HG03159 (cell line): ENCODE measurements around the gene MAPRE3.

Experiments used
- ATAC-seq: cut with Tn5 transposase; IDR thresholded peaks from one replicate; pipeline ENCODE4 v1.9.1; 2021; ENCODE audit warnings: mild to moderate bottlenecking, moderate library complexity; ENCODE audit not compliant: unreplicated experiment

The MAPRE3 gene

DNA sequence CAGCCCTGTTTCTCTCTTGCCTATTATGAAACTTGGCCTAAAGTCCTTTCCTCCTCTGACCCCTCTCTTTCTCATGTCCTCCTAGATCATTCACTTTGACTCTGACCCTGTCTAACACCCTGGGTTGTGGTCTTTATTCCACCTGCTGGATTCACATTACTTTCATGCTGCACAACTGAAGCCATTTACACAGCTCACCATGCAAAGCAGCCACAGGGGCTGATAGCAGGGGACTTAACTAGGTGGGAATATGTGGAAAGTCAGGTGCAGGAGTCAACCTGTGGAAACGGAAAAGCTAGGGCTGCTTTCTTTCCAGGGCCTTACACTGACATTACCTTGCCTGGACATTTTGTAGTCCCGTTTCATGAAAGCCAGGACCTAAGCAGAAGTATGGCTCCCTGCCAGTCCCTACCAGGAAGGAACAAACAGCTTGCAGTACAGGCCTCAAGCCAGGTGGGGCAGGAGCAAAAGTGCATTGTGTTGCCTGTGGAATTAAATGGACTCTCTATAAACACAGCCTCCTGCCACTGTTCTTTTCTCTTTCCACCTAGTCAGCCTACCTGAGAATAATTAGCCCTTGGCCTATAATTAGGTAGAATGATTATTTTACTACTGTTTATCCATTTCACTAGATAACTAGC, 11.8 kb downstream of the MAPRE3 start:
- ATAC-seq: no peak

DNA sequence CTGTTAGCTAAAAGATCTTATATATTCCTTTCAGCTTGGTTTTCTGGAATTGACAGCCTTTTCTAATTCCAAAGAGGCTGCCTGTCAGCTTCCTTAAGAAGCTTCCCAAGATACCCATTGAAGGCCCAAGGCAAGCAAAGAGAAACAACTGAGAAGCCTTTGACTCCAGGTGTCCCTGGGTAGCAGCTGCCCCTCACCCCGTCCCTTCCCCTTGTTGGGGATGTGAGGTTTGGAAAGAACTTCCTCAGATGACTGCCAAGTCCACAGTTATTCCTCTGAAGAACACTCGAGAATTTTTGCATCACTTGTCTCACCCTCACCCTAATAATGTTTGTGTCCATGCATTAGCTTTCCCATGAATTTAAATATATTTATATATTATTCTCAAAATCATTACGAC, 13.3 kb downstream of the MAPRE3 start:
- ATAC-seq: no peak

DNA sequence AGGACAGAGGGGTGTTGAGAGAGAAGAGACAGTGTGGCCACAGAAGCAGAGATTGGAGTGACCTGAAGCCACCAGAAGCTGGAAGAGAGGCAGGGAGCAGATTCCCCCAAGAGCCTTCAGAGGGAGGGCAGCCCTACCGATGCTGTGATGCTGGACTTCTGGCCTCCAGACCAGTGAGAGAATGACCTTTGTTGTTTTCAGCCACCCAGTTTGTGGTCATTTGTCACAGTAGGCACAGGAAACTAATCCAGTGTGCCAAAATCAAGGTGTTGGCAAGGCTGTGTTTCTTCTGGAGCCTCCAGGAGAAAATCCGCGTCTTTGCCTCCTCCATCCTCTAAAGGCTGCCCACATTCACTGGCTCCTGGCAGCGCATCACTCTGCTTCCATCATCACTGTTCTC, 15.4 kb downstream of the MAPRE3 start:
- ATAC-seq: no peak

DNA sequence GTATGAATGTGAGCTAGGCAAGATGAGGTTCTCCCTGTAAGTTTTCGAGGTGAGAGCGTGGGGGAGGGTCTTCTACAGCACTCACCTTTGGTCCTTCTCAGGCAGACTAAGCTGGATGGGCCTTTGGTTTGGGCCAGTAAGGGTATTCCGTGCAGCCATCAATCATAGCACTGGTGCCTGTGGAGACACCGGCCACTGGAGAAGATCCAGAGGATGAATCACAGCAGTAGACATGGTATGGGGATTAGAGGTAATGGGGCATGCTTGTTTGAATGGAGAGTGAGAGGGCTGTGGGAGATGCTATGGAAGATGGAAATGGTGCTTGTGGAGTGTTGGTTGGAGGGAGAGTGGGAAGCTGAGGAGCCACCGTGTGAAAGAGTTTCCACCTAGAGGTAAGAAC, 16.1 kb downstream of the MAPRE3 start:
- ATAC-seq: no peak

DNA sequence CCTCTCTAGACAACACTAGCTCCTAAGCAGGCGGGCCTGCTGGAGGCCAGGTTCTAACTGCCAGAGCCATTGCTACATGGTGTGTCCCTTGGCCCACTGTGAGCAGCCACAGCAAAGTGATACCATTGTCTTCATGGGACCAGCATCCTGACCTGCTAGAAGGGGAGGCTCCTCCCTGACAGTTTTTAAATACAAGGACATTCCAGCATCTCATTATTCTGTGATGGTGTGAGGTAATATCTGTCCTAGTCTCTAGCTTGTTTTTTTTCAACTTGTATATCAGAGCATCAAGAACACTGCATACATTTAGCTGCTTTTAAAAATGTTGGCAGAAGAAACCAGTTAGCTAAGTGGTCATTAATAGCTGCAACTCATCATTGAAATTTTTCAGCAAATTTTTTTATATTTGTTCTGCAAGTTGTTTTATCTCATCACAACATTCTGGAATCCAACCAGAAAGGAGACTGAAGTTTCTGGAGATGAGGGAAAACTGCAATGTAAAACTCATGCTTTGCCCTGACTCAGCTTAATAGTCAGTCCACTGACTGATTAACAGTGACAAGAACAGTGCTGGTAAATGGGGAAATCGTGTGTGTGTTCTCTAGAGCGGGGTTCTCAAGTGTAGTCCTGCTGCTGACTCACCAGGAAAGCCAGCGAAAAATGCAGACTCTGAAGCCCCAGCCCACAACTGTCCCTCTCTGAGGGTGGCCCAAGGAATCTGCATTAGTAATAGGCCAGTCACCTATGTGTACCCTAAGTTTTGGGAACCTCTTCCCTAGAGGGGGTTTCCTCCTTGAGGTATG, 17.8 kb downstream of the MAPRE3 start:
- no peak for ATAC-seq

DNA sequence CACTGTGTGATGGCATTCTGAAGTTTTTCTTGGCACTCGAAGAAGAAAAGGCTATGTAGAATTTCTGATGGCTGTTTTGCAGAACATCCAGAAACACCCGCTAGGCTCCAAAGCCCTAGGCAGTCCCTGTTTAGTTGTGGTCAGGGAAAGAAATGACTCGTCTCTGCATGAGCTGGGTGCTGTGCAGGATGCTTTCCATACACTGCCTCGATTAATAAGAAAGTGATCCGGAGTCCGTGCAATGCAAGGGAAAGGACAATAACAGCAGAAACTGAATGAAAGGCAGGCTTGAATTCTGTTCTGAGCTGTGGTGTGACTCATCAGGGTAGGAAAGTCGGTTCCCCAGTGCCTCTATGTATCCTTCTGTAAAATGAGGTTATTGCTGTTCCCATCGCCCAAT, 18.7 kb downstream of the MAPRE3 start:
- no peak for ATAC-seq

DNA sequence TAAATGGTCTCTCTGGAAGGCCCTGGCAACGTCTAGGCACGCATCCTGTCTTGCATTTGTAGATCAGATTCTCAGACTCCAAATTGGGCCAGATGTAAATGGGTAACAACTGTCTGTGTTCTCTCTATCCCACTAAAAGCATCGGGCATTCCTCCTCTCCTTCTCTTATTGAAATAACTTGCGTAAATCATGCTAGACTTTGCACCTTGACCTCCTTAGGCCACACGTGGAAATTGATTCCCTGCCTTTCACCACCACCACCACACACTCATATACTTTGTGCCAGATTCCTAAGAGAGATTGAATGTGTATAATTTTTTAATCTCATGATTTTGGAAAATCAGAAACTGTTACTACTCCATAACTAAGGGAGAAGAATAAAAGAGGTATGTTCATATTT, 21.3 kb downstream of the MAPRE3 start:
- ATAC-seq: no peak

DNA sequence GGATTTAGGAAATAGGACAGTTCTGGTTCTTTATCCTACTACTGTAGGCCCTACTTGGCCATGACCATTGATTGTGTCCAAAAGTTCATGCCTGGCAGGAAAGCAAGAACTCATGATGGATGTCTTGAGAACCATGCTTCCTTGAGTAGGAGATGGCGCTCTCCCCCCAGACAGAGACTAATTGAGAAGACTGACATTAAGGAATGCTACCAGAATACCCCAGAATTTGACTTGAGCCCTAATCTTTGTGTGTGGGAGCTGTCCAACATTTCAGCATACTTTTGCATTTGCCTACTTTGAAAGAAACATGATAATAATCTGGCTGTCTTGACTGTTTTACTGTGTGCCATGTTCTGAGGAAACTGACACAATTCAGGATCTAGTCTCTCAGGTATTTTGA, 23.3 kb downstream of the MAPRE3 start:
- ATAC-seq: no peak

DNA sequence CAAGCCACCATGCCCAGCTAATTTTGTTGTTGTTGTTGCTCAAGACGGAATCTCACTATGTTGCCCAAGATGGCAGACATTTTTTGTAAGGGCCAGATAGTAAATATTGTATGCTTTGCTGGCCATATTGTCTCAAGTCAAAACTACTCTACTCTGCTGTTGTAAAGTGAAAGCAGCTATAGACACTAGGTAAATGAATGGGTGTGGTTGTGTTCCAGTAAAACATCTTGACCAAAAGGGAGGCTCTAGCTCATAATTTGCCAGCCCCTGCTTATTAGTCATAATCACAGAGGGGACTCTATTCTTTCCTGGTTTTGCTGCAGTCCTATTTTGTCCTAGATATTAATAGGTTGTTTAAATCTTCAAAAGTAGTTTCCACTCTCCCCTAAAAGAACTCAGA, 24.5 kb downstream of the MAPRE3 start:
- no peak for ATAC-seq

DNA sequence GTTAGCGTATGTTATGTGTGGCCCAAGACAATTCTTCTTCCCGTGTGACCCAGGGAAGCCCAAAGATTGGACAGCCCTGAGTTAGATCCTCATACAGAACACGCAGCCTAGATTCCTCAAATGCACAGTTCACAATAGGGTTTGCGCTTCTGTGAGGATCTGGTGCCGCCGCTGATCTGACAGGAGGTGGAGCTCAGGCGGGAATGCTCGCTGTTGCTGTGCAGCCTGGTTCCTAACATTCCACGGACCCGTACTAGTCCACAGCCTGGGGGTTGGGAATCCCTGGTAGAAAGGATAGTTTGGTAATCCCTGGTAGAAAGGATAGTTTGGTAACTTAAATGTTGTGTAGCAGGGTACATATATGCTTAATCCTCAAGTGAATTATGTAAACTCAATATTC, 27.0 kb downstream of the MAPRE3 start:
- ATAC-seq: no peak

DNA sequence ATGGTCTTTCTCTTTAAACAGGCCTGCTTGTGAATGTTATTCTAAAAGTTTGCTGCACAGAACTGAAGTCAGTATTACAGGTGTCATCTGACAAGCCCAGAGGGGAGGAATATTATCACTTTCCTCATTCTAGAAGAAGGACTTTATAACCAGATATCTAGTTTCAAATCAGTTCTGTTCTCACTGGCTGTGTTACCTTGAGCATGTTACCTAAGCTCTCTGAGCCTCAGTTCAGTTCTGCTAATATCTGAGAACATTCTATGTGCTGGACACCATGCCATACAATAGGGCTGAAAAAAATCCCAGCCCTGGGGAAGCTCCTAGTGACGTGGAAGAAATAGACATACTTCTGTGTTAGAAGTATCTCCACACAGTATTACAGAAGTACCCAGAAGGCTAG, 27.9 kb downstream of the MAPRE3 start:
- no peak for ATAC-seq

DNA sequence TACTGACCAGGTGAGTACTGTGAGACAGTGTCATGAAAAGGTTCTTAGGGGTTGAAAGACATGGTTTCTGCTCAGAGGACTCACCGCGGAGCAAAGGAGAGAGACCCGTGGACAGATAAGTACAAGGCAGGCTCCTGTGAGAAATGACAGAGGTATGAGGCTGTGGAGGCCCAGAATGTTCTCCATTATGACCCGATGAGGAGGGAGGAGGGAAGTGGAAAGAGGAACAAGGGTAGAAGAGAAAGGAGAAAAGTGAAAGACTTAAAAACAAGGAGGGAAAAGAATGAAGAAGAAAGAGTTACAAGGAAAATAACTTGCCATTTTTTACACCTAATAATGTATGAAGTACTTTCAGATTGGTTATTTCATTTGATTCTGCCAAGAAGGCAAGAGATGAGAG, 29.8 kb downstream of the MAPRE3 start:
- ATAC-seq: no peak

DNA sequence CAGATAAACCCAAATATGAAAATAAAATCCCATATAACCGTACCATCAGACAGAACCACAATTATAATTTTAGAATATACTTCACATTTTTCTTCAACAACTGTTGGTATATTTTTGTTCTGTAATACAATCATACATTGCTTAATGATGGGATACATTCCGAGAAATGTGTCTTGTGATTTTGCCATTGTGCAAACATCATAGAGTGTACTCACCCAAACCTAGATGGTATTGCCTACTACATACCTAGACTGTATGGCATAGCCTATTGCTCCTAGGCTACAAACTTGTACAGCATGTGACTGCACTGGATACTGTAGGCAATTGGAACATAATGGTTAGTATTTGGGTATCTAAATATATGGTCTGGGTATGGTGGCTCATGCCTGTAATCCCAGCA, 30.6 kb downstream of the MAPRE3 start:
- ATAC-seq: no peak

DNA sequence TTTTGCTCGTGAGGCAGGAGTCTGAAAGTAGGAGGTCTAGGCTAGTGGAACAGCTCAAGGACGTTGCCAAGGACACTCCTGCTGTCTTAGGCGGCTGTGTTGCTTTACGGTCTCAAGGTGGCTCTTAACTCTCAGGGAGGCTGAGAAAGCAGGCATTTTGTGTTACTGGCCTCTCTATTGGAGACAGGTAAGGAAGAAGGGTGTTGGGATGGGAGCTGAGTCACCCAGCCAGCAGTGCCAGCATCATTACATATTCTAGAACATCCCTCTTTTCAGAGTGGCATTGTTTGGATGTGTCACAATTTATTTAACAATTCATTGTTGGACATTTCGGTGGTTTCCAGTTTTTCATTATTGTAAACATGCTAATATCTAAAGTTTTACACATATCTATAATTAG, 31.5 kb downstream of the MAPRE3 start:
- ATAC-seq: no peak

DNA sequence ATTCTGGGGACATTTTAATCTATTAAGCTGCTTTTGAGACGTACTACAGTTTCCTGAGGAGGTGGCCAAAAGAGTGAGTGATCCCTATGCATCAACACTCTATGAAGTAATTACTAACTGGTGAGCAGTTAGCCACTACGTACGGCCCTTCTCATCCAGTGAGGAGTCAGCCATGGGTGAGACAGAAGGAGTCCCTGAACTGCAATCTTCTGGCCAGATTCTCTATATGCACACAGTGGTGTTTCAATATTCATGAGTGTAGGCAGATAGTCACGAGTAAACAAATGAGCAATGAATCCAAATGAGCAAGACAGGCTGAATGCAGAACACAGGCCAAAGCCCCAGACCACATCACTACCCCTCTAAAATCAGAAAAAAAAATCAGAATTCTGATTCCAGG, 32.6 kb downstream of the MAPRE3 start:
- ATAC-seq: no peak

DNA sequence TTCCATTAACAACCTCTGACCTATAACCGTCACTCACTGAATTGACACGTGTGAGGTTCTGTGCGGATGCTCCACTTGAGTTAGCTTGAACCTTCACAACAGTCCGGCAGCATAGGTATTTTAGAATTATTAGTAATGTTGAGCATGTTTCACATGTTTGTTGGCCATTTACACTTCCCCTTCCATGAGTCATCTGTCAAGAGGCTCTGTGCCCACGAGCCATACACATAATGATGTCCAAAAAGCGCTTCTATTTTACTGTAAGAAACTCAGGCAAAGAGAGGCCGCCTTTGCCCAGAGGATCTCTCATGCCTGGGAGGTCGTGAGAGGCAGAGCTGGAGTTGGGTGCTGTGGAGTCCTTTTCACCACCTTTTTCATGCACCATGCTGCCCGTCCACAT, 33.4 kb downstream of the MAPRE3 start:
- no peak for ATAC-seq

DNA sequence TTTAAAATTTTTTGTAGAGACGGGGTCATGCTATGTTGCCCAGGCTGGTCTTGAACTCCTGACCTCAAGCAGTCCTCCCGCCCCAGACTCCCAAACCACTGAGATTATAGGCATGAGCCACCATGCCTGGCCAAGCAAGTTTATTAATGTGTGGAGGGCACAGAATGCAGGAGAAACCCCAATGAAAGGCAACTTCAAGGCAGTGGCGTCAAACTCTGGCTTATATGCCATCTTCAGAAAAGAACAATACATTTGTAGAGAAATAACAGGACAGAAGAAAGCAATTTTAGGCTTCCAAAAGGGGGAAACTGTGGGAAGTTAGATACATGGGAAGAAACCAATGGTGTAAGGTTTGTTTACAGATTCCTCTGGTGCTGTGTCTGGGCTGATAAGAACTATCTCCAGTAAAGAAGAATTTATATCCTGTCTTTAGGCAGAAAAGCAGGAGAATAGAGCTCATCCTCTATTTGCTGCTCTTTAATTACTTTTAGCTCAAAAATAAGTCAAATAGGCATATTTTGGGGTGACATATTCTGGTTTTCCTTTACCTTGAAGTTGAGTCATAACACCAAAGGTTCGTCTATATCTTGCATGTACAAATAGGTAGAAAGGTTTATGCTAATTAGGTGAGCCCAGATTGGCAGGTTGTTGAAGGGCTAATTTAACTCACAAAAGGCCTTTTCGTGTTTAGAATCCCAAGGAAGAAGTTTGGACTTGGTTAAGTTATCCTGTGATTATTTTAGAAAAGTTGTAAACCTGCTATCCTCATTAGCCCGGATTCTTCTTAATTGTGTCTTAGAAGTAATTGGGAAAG, 36.4 kb downstream of the MAPRE3 start:
- no peak for ATAC-seq

DNA sequence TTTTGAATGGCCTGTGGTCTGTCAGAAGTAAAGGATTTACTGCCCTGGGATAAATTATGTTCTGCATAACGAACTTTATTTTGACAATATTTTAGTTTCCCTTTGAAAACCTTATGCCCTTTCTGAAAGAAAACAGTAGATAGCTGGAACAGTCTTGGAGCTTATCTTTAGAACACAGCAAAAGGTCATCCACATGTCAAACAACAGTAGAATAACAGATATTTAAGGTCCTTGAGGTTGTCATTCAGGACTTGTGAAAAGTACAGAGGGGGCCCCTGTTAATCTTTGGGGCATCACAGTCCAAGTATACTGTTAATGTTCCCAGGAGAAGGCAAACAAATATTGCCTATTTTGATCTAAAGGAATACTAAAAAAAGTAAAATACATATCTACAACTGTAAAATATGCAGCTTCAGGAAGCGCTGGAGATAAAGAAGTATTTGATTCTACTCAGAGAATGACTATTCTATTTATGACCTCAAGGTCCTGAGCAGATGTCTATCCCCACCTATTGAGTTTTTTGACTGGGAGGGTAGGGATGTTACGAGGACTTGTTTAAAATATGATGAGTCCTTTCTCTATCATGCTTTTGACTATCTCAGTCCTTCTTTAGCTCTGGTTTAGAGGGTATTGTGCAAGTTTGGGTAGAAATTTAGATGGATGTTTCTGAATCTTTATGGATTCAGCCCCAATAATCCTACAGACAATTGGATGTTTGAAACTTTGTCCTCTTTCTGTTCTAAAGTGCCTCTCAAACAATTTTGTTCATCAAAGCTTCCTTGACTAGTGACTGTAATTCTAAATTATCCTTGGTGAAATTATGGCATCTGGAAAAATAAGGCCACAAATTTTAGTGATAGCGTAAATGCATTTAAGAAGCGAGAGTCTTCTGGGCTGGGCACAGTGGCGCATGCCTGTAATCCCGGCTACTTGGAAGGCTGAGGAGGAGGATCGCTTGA, 37.3 kb downstream of the MAPRE3 start:
- no peak for ATAC-seq

DNA sequence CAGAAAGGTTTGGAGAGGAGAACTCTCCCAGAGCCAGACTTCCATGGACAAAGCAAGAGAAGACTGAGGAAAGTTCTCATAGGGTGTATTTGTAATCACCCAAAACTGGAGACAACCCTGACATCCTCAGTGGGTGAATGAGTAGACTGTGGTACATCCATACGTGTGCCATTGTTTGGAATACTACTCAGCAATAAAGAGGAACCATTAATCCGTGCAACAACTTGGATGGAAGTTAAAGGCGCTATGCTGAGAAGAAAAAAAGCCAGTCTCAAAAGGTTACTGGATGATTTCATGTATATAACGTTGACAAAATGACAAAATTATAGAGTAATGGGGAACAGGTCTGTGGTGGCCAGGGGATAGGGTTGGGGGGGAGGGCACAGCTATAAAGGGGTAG, 38.2 kb downstream of the MAPRE3 start:
- no peak for ATAC-seq

DNA sequence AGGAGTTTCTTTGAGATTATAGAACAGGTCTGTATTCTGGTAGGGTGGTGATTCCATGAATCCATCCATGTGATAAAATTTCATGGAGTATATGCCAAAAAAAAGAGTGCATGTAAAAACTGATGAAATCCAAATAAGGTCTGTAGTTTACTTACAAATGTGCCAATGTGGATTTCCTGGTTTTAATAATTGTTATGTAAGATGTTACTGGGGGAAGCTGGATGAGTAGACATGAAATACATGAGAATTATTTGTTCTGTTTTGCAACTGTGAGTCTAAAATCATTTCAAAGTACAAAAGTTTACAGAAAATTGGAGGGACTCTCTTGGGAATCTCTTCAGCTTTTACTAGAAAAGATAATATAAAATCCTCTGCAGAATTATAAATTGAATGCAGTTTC, 38.6 kb downstream of the MAPRE3 start:
- no peak for ATAC-seq

DNA sequence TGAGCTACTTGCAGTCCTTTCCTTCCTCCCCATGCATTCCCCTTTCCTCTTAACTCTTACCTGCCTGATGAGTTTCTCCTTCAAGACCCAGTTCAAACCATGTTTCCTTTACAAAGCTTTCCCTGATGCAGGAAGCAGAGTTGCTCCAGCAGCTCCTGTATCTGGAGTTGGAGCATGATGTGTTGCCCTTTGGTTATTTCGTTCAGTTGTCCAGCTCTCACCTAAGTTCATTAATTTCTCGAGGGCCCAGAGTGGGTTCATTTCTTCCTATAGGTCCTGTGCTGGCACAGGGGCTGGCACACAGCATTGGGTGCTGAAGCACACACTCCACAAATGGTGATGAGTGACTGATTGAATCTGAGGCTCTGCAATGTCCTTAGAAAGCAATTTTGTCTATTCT, 39.3 kb downstream of the MAPRE3 start:
- no peak for ATAC-seq
